ENCODE measurements around the gene NR3C2.

The NR3C2 gene

DNA sequence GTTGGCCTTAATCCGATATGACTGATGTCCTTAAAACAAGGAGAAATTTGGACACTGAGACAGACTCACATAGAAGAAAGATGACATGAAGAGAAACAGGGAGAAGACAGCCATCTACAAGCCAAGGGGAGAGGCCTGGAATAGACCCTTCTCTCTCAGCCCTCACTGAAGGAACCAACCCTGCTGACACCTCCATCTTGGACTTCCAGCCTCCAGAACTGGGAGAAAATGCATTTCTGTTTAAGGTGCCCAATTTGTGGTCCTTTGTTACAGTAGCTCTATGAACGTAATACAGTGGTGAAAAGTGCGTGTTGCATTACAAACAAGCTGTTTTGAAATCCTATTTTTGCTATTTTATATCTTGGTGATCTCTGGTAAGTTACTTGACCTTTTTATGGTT, 366.8 kb downstream of the NR3C2 start (continued):
- TF ChIP-seq, protein P1, sequence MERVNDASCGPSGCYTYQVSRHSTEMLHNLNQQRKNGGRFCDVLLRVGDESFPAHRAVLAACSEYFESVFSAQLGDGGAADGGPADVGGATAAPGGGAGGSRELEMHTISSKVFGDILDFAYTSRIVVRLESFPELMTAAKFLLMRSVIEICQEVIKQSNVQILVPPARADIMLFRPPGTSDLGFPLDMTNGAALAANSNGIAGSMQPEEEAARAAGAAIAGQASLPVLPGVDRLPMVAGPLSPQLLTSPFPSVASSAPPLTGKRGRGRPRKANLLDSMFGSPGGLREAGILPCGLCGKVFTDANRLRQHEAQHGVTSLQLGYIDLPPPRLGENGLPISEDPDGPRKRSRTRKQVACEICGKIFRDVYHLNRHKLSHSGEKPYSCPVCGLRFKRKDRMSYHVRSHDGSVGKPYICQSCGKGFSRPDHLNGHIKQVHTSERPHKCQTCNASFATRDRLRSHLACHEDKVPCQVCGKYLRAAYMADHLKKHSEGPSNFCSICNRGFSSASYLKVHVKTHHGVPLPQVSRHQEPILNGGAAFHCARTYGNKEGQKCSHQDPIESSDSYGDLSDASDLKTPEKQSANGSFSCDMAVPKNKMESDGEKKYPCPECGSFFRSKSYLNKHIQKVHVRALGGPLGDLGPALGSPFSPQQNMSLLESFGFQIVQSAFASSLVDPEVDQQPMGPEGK (CRISPR knock-in tag; IDR thresholded peaks at IDR 0.05; ENCODE audit: borderline replicate concordance), result no peak
- TF ChIP-seq, protein P2, sequence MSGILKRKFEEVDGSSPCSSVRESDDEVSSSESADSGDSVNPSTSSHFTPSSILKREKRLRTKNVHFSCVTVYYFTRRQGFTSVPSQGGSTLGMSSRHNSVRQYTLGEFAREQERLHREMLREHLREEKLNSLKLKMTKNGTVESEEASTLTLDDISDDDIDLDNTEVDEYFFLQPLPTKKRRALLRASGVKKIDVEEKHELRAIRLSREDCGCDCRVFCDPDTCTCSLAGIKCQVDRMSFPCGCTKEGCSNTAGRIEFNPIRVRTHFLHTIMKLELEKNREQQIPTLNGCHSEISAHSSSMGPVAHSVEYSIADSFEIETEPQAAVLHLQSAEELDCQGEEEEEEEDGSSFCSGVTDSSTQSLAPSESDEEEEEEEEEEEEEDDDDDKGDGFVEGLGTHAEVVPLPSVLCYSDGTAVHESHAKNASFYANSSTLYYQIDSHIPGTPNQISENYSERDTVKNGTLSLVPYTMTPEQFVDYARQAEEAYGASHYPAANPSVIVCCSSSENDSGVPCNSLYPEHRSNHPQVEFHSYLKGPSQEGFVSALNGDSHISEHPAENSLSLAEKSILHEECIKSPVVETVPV (CRISPR knock-in tag; IDR thresholded peaks at IDR 0.05), result no peak
- no peak for TF ChIP-seq SNAI2 (CRISPR knock-in tag; IDR thresholded peaks at IDR 0.05)
- no peak for TF ChIP-seq ARNTL (CRISPR knock-in tag; IDR thresholded peaks at IDR 0.05; ENCODE audit: borderline replicate concordance, low read depth)
- no peak for TF ChIP-seq BACH2 (CRISPR knock-in tag; IDR thresholded peaks at IDR 0.05; ENCODE audit: borderline replicate concordance)
- TF ChIP-seq GLIS3 (CRISPR knock-in tag; IDR thresholded peaks at IDR 0.05), result no peak
- TF ChIP-seq ZFP3 (CRISPR knock-in tag; IDR thresholded peaks at IDR 0.05), result no peak

DNA sequence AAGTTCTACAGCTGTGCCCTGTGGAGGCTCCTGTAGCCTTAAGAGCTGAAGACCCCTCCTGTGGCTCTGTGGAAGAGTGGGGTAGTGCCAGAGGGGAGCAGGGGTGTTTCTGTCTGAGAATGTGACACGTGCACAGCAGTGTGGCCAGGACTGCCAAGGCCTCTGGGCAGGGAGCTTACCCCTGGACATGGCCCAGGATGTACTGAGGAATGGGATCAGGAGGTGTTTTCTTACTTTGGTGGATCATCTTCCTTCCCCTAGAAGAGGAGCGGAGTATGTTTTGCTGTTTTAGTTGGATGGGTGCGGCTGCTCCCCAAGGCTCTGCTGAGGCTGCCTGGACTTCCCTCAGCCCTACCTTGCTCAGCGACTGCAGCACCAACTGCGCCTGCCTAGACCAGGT, 367.8 kb downstream of the NR3C2 start:
- no peak for ATAC-seq
- TF ChIP-seq CSDC2 (CRISPR knock-in tag; IDR thresholded peaks at IDR 0.05) (no peak), BACH2 (CRISPR knock-in tag; IDR thresholded peaks at IDR 0.05; ENCODE audit: borderline replicate concordance) (no peak), ESRRG (CRISPR knock-in tag; IDR thresholded peaks at IDR 0.05) (no peak), ZNF70 (CRISPR knock-in tag; IDR thresholded peaks at IDR 0.05) (no peak), ARNTL (CRISPR knock-in tag; IDR thresholded peaks at IDR 0.05; ENCODE audit: borderline replicate concordance, low read depth) (no peak), SNAI2 (CRISPR knock-in tag; IDR thresholded peaks at IDR 0.05) (no peak), GLIS3 (CRISPR knock-in tag; IDR thresholded peaks at IDR 0.05) (no peak), ZNF8 (CRISPR knock-in tag; IDR thresholded peaks at IDR 0.05) (no peak), TCF4 (CRISPR knock-in tag; IDR thresholded peaks at IDR 0.05; ENCODE audit: borderline replicate concordance) (no peak)
- TF ChIP-seq, protein P3, sequence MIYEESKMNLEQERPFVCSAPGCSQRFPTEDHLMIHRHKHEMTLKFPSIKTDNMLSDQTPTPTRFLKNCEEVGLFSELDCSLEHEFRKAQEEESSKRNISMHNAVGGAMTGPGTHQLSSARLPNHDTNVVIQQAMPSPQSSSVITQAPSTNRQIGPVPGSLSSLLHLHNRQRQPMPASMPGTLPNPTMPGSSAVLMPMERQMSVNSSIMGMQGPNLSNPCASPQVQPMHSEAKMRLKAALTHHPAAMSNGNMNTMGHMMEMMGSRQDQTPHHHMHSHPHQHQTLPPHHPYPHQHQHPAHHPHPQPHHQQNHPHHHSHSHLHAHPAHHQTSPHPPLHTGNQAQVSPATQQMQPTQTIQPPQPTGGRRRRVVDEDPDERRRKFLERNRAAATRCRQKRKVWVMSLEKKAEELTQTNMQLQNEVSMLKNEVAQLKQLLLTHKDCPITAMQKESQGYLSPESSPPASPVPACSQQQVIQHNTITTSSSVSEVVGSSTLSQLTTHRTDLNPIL (CRISPR knock-in tag; IDR thresholded peaks at IDR 0.05; ENCODE audit: low read depth), result no peak
- TF ChIP-seq, protein P4, sequence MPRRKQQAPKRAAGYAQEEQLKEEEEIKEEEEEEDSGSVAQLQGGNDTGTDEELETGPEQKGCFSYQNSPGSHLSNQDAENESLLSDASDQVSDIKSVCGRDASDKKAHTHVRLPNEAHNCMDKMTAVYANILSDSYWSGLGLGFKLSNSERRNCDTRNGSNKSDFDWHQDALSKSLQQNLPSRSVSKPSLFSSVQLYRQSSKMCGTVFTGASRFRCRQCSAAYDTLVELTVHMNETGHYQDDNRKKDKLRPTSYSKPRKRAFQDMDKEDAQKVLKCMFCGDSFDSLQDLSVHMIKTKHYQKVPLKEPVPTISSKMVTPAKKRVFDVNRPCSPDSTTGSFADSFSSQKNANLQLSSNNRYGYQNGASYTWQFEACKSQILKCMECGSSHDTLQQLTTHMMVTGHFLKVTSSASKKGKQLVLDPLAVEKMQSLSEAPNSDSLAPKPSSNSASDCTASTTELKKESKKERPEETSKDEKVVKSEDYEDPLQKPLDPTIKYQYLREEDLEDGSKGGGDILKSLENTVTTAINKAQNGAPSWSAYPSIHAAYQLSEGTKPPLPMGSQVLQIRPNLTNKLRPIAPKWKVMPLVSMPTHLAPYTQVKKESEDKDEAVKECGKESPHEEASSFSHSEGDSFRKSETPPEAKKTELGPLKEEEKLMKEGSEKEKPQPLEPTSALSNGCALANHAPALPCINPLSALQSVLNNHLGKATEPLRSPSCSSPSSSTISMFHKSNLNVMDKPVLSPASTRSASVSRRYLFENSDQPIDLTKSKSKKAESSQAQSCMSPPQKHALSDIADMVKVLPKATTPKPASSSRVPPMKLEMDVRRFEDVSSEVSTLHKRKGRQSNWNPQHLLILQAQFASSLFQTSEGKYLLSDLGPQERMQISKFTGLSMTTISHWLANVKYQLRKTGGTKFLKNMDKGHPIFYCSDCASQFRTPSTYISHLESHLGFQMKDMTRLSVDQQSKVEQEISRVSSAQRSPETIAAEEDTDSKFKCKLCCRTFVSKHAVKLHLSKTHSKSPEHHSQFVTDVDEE (CRISPR knock-in tag; IDR thresholded peaks at IDR 0.05), result no peak
- TF ChIP-seq, protein P1 (CRISPR knock-in tag; IDR thresholded peaks at IDR 0.05; ENCODE audit: borderline replicate concordance), result no peak
- TF ChIP-seq, protein P5, sequence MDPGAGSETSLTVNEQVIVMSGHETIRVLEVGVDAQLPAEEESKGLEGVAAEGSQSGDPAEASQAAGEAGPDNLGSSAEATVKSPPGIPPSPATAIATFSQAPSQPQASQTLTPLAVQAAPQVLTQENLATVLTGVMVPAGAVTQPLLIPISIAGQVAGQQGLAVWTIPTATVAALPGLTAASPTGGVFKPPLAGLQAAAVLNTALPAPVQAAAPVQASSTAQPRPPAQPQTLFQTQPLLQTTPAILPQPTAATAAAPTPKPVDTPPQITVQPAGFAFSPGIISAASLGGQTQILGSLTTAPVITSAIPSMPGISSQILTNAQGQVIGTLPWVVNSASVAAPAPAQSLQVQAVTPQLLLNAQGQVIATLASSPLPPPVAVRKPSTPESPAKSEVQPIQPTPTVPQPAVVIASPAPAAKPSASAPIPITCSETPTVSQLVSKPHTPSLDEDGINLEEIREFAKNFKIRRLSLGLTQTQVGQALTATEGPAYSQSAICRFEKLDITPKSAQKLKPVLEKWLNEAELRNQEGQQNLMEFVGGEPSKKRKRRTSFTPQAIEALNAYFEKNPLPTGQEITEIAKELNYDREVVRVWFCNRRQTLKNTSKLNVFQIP (CRISPR knock-in tag; IDR thresholded peaks at IDR 0.05; ENCODE audit: borderline replicate concordance, low read depth), result no peak

DNA sequence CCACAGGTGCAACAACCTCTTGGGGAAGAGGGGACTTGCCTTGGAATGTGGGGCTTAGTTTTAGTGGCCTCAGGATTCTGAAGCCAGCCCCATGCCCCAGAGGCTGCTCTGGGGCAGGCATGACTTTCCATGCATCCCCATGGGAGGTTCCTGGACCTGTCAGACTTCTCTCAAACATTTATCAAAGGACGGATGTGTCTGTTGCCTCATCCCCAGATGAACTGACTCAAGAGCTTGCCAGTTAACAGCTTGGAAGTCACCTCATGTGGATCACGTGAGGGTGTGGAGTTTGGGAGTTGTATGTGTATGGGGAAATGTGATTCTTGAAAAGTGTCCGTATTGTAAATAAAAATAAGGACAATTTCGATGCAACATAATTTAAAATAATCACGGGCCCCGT, 368.9 kb downstream of the NR3C2 start:
- ATAC-seq, result no peak
- no peak for TF ChIP-seq ARNTL (CRISPR knock-in tag; IDR thresholded peaks at IDR 0.05; ENCODE audit: borderline replicate concordance, low read depth)
- TF ChIP-seq TOX (CRISPR knock-in tag; IDR thresholded peaks at IDR 0.05; ENCODE audit: borderline replicate concordance), result no peak
- TF ChIP-seq, protein P1 (CRISPR knock-in tag; IDR thresholded peaks at IDR 0.05; ENCODE audit: borderline replicate concordance), result no peak
- TF ChIP-seq PPARA (CRISPR knock-in tag; IDR thresholded peaks at IDR 0.05; ENCODE audit: borderline replicate concordance), result no peak
- no peak for TF ChIP-seq ISL1 (CRISPR knock-in tag; IDR thresholded peaks at IDR 0.05)
- TF ChIP-seq CSDC2 (CRISPR knock-in tag; IDR thresholded peaks at IDR 0.05), result no peak
- TF ChIP-seq ZFP3 (CRISPR knock-in tag; IDR thresholded peaks at IDR 0.05), result no peak
- no peak for TF ChIP-seq BACH2 (CRISPR knock-in tag; IDR thresholded peaks at IDR 0.05; ENCODE audit: borderline replicate concordance)
- TF ChIP-seq ESRRG (CRISPR knock-in tag; IDR thresholded peaks at IDR 0.05), result no peak
- no peak for TF ChIP-seq TCF4 (CRISPR knock-in tag; IDR thresholded peaks at IDR 0.05; ENCODE audit: borderline replicate concordance)
- no peak for TF ChIP-seq ZC3H10 (CRISPR knock-in tag; IDR thresholded peaks at IDR 0.05)
- TF ChIP-seq RARB (CRISPR knock-in tag; IDR thresholded peaks at IDR 0.05), result no peak
